NCI-H510A treated with DMSO at 0.1 percent for 48 hours (cell line): Measurements from ENCODE around the gene RSRC1.

Experiments used
- DNase-seq: peaks from one replicate; lab custom pipeline; 2025; lab: John Stamatoyannopoulos, UW

Gene RSRC1

DNA sequence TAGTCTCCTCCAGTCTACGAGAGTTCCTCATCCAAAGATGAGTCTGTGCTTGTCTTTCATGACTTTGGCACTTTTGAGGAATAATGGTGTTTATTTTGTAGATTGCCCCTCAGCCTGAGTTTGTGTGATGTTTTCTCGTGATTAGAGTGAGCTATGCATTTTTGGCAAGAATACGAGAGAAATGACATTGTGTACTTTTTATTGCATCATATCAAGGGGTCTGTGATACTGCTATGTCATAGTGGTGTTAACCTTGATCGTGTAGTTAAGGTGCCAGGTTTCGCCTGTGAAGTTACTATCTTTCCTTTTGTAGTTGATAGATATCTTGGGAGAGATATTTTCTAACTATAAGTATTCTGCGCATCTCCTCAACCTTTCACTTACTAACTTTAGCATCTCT is 18.9 kb downstream of the RSRC1 start:
- no peak for DNase-seq

DNA sequence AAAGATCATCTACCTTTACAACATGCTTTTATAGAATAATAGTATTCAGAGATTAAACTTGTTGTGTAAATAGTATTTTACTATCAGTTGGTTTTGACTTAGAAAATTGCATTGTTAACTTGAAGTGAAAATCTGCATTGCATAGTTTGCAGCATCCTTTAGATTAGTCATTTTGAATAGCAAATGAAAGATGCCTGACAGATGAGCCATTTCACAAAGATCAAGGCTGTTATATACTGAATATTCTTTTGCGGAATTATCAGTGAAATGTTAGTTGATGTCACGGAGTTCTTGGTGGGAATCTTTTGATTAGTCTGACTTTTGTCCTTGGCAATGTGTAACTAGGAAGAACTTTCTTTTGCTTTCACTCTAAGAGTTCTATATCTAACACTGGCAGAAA is 24.5 kb downstream of the RSRC1 start:
- no peak for DNase-seq

DNA sequence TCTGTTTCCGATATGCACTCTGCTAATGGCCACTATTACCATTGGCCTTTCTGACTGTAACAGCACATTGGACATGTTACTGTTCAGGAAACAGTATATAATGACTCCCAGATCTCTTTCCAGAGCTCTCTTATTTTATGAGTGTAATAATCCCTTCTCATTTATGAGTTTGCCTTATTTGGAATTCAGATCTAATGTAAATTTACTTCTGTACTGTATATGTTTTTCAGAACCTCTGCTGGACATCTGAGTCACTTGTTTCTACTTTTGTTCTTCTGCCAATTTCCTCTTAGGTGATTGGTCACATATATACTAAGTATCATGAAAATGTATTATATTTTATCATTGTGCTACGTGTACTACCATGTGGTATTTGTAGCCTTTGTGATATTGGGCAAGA is 30.5 kb downstream of the RSRC1 start:
- DNase-seq = no peak

DNA sequence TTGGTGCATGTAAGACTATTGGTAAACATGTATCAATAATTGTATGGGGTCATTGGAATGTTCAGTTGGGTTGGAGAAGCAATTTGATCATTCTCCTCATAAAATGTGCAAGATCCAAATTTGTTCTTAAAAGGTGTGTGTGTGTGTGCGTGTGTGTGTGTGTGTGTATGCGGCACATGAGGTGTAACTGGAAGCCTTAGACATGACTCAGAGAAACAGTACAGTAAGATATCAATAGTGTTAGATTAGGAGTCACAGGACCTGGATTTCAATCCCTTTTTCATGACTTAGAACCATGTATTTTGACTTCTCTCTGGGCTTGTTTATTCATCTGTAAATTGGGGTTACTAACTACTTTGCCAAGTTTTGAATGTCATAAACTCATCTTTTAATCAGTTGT is 38.3 kb downstream of the RSRC1 start:
- no peak for DNase-seq

DNA sequence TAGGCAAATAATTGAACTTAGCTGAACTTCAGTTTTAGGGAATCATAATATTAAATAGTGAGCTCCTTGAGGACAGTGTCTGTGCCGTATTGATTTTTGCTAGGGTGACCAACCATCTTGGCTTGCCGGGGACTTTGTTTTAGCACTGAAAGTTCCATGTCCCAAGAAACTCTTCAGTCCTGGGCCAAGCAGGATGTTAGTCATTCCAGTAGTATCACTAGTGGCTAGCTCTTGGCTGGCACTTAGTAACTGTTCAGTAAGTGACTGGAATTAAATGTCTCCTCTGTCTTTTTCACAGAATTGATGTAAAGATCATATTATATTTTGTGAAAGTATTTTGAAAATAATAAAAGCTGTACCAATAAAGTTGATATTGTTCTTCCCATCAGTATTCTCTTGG is 42.3 kb downstream of the RSRC1 start:
- no peak for DNase-seq

DNA sequence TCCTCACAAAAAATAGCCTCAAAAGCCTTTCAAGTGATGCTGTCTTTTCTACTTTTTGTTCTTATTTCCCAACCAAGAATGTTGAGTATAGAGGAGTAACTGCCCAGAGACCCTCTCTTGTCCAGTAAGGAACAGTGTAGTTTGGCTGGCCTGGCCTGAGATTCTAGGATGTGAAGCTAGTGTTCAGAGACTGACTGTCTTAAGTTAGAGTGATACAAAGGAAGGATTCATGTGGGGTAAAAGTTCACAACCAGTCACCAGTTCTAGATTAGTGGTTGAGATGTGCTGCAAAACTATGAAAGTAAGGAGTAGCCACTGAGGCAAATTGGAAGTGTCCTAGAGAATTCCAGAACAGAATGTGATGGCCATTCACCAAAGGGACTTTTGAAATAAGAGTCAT is 49.1 kb downstream of the RSRC1 start:
- no peak for DNase-seq

DNA sequence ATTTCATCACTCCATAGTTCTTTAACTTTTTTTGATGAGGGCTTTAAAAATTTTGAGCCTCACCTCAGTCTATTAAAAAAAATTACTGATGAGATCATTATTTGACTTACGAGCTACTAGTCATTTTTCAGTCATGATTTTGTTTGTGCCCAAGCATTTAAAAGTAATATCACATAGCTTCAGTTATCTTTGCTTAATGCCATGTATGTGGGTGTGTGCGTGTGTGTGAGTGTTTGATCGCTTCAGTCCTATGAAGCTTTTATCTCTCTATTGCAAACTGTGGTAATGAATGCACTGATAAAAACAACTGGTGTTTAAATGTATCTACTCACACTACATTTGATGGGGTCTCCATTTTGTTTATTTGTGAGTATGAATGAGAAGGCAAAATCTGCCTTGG is 49.8 kb downstream of the RSRC1 start:
- no peak for DNase-seq

DNA sequence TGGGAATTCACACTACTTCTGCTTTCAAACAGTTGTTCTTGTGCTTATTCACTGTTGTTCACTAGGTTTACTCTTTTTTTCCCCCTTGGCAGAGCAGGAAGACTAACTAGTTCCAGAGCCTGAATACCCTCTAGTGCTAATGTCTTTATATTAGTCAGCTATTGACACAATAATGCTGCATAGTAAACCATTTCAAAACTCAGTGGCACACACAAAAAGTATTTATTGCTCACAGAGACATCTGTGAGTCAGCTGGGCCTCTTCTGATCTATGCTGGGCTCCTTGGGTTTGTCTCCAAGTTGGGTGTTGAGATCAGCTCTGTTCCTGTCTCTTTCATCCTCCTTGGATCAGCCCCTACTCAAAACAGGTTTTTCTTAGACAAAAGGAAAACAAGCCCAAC is 51.1 kb downstream of the RSRC1 start:
- no peak for DNase-seq

DNA sequence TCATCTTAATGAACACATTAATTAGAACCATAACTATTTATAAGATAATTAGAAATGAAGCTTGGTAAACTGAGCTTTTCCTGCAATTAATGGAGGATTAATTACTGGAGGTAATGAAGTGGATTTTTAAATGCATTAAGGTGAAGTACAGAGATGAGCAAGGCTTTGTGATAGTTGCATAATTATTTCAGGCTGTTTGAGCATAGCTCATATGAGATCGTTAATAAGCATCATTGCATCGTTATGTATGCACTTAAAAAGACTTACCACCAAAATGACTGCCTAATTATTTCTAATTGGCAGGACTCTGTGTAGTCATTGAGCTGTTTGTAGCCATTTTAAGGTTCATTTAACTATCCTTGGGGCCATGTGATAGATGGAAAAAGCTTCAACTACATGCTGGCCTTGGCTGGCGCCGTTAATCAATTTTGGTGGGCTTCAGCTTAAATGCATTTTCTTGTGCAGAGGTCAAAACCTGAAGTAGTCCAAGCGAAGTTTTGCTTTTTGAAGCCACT is 55.3 kb downstream of the RSRC1 start:
- DNase-seq = no peak

DNA sequence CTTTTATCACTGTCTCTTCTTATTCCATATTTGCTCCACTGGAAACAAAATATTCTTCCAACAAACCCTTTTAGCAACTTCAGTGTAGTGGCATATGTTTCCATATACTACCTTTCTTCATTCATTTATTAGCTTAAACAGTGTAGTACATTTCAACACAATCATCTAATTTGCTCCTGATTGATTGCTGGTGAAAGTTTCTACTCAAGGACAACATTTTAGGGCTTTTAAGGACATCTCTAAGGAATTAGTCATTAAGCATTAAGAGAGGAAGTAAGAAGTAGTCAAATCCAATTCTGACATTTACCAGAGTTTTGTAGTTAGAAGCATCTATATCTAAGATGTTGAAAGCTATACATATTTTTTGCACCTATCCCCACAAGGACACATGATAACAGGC is 55.8 kb downstream of the RSRC1 start:
- DNase-seq = no peak

DNA sequence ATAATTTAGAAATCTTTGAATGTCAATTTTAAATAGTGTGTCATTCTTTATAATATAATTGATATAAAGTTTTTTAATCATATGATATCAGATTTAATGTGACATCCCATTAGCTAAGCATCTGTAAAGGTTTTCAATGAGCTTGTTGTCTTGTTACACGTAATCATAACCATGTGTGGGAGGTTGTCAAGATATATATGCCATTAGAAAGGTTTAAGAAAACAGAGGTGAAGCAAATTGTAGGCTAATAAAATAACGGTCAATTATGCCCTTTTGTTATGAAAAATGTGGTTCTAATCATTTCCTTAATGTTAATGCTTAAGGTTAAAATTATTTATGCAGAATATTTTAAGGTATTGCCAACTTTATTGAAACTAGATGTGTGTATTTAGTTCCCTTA is 56.3 kb downstream of the RSRC1 start:
- no peak for DNase-seq

DNA sequence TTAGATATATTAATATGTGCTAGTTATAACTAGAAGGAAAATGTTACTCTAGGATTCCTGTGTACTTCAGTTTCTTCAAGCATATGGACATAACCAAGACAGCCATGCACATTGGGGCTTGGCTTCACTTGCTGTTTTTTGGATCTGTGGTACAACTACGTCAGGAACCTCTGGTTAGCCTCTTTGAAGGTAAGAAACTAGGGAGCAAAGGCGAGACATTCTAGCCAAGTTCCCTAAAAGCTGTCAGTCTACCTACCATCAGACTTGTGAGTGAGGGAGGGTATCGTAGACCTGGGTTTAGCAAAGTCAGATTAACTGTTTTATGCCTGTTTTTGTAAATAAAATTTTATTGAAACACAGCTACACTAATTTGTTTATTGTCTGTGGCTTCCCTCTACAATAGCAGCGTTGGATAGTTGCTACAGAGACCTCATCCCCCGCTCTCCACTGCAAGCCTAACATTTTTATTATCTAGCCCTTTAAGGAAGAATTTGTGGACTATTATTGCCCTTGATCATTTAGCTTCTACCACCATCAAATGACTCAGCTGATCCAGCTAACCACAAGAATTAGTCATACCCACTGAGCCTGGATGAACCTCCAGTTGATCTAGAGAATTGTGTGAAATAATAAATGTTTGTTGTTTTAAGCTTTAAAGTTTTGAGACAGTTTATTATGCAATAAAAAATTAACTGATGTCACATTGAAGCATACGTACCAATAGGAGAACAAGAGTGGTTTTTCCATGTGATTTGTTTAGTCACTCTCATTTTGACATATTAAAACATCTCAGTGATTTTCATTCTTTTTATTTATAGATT is 58.1 kb downstream of the RSRC1 start:
- DNase-seq = no peak

DNA sequence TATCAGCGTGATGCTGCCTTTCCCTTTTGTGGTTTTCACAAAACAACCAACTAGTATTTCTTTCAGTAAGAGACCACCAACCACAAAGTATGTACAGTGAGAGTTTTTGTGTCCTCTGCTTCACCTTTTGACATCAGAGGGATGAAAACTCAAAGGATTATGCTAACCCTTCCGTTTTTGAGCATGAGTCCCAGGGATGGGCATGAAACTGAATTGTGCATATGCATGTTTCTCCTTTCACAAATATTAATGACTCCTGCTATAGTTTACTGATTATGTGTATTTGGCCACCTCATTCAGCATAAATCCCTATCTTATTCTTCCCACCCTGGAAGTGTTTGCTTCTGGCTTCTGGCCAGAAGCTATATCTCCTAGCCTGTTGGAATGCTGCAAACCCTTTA is 59.2 kb downstream of the RSRC1 start:
- DNase-seq = no peak

DNA sequence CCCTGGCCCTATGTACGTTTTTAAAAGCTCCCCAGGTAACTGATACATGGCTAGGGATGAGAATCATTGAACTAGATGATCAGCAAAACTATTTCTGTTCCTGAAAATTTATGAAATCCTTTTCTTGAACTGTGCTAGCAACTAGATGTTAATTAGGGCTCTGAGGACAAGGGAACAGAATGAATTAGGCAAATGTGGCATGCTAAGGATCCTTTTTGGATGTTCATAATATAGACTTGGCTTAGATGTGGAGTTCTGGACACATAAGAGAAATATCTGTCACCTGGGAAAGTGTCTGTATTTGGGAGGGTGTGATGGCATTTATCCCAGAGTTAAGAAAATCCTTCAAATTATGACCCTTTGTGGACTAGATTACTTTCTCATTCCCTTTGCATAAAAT is 71.2 kb downstream of the RSRC1 start:
- DNase-seq = no peak

DNA sequence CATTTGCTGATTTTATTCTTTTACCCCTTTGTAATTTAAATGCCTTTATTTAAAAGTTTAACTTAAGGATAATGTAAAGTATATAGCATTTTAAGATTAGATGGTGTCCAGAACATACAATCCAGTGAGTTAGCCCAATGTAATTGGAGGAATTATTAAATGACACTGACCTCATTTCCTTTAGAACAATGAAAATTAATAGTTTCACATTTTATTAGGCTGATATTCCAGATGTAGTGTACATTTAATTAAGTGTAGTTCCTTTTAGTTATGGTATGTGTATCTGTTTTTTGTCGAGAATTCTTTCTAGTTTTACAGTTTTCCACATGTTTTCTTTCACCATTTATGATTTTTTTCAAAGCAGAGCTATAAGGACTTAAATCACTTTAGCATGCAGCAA is 75.8 kb downstream of the RSRC1 start:
- DNase-seq = no peak

DNA sequence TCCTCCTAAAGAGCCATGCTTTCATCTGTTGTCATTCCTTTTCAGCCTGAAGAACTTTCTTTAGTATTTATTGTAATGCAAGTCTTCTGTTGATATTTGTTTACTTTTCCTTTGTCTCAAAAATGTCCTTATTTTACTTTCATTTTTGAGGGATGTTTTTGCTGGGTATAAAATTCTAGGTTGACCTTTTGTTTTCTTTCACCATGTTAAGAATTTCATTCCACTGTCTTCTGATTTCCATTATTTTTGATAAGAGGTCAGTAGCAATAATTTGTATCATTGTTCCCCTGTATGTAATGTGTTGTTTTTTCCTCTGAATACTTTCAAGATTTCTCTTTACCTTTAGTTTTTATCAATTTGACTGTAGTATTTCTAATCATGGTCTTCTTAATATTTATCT is 91.1 kb downstream of the RSRC1 start:
- DNase-seq = no peak

DNA sequence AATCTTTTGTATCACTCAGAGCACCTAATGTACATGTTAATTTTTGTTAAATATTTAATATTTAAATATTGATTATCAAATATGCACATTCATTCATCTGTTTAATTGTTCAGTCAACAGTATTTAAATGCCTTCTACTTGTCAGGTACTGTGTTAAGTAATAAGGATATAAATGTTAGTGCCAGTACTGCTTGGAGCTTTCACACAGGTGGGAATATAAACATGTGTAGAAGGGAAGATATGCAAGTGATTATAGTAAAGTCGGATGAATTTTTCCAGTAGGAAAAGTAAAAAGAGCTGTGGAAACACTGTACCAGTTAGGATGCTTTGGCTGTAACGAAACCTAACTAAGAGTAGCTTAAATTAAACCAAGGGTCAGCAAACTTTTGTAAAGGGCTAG is 95.4 kb downstream of the RSRC1 start:
- DNase-seq = no peak

DNA sequence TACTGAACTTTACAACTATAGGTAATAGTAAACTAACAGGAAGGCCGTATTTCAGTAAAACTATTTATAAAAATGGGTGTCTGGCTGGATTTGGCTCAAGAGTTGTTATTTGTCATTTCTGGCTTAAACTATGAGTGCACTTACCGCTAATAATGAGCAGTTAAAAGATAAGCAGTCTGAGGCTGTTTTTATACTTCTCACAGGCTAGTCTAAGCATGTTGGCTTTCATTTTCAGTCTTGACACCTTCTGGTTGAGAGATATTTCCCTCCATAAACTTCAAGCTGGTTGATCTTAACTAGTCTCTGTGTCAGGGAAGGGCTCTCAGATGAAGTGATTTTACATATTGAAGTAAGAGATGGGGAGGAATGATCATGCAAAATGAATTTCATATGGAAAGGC is 96.1 kb downstream of the RSRC1 start:
- no peak for DNase-seq

DNA sequence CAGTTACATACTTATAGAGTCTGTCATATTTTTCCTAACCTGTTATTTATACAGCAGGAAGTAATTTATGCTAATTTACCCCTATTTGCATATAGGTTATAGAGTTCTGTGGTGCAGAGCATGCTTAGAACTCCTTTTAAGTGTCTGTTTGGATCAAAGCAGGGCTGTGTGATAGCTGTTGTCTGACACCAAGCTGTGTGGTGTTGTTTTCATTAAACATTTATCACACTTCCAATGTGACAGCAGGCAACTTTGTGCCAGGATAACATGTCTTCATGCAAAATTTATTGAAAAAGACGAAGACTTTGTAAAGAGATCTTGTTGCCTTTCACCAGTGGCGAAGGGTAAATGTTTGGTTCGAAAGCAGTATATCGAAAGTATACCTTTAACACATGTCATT is 100.2 kb downstream of the RSRC1 start:
- DNase-seq = no peak

DNA sequence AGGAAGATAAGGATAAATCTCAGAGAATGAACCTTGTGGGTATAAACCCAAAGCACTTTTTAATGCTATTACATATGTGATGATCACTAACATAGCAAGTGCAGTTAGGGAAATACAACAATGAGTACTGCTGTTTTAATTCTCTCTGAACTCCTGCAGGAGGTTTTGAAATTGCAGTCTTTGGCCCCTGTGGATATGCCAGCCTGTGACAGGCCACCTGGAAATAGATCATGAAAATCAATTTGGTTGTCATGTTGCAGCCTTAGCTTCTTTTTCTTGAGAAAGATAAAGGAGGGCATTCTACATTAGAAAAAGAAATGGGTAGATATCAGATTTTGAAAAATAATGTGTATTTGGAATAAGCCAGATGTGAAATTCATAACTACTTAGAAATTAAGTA is 103.6 kb downstream of the RSRC1 start:
- DNase-seq = no peak

DNA sequence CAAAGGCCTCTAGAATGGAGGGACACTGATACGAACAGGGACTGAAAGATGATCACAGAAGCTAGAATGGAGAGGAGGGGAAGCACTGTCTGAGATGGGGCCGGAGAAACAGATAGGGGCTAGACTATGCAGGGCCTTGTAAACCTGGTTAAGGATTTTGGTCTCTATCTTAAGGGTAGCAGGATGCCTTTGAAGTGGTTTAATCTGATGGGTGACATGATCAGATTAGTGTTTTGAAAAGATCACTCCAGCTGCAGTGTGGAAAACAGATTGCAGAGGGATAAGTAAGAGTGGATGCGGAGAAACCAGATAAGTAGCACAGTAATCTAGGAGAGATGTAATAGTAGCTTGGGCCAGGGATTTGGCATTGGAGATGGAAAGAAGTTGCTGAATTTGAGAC is 108.1 kb downstream of the RSRC1 start:
- no peak for DNase-seq

DNA sequence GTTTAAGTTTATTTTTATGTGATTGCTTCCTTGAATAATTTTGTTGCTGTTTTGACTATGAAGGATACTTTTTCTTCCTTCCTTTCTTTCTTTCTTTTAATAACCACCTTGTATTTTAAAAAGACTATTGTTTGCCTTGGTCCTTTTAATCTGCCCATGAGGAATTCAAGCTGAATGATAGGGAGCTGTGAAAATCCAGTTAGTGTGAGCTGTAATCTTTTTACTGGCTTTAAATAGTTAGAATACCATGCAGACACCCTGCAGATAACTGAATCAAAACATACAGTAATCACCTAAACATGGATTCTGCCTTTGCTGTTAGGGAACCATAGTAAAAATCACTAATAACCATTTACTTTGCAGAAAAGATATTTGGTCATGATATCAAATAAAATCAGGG is 110.7 kb downstream of the RSRC1 start:
- no peak for DNase-seq

DNA sequence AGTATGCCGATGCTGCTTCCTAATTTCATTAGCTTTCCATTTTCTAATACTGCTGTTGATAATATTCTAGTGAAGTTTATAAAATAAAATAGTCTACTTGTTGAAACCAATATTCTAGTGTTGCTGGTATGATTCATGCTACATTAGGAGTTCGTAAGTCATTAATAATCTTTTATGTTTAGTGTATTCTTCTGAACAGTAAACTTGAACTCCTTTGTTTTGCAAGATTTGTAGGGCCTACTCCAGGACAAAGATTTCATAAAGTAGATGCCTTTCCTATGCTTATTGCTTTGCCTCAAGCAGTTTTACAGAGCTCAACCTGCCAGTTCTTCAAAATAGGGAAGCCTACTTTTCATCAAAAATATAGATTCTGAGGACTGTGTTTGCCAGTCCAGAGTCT is 111.5 kb downstream of the RSRC1 start:
- DNase-seq = no peak

DNA sequence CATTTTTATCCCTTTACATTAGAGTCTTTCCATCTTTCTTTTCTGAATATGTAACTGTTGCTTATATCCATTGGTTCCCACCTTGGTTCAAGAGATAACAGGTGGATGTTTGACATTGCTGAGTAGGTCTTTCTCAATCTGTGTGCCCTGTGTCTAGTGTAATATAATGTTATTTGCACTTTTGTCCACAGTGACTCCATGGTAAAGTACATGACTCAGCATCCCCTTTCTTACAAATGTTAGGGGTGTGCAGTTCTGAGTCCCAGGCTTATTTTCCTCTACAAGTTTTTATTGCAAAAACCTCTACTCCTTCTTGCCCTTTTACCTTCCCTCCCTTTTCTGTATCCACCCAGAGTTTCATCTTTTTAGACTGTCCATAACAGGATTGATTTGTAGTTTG is 116.5 kb downstream of the RSRC1 start:
- DNase-seq = no peak
